Measurements from ENCODE around the gene MYO15A.

The MYO15A gene

DNA sequence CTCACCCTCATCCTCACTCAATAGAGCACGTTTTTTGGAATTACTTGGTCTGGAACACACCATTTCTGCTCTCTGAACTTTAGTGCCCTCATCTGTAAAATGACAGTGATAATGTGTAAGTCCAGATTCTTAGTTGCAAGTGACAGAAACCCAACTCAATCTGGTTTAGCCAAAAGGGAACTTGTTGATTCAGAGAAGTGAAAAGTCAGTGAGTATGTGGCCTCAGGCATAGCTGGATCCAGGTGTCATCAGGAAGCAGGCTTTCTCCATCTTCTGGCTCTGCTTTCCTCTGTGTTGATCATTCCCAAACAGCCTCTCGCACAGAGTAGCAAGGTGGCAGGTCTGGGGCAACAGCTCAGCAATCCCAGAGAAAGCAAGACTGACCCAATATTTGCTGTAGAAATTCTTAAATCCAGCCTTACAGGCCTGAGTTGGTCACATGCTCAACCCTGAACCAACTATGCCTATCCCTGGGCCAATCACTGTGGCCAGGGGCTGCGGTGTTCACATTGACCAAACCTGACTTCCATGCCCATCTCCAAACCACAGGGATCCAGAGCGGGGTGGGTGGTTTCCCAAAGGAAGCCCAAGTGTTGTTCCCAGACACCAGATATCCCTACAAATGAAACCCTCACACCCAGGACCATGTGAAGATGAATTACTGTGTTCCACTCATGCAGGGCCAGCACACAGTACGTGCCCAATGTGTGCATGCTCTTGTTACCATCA is 51.7 kb downstream of the MYO15A start:
- no peak for DNase-seq

DNA sequence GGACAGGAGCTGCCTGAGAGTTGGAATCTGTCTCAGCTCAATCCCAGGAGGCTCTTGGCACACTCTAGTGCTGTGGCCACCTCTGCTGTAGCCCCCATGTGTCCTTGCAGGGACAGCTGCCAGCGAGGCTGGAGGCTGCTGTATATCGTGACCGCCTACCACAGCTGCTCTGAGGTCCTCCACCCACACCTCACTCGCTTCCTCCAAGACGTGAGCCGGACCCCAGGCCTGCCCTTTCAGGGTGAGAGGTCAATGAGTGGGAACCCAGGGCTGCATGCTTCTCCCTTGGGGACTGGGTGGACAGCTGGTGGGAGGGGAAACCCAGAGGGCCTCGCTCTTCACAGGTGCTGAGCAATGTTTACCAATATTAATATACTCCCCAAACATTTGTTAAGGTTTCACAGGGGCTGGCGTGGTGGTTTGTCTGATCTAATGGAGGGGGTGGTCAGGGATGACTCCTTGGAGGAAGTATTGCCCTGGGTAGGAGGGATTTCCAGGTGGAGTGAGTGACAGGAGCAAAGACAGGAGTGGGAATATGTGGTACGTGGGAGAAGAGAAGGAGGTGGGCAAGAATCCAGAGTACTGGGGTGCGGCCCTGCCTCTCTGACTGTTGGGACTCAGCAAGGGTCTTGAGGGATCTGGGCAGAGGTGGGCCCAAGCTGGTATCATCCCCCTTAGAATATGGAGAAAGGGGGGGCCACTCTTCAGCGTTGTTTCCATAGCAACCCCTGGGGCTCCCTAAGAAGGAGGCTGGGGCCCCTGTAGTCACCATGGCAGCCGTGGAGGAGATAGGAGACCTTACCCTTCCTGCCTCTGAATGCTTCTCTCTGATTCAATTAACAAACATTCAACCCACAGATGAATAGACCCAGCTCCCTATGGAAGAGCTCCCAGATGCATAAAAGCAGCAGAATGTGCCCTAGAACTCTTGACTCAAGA is 52.9 kb downstream of the MYO15A start:
- DNase-seq: no peak

DNA sequence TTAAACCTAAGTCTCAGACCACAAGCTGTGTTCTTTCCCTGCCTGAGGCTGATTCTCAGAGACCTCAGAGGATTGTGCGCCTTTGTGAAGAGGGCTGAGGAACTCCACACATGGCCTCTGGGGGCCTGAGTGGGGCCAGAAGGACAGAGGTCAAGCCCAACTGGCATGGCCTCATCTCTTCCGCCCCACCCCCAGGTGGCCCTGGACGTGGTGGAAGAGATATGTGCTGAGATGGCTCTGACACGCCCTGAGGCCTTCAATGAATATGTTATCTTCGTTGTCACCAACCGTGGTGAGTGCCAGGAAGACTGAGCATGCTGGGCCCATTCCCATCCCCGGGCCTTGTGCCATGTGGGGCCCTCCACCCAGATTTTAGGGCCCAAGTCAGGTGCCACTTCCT is 55.0 kb downstream of the MYO15A start:
- DNase-seq: no peak

DNA sequence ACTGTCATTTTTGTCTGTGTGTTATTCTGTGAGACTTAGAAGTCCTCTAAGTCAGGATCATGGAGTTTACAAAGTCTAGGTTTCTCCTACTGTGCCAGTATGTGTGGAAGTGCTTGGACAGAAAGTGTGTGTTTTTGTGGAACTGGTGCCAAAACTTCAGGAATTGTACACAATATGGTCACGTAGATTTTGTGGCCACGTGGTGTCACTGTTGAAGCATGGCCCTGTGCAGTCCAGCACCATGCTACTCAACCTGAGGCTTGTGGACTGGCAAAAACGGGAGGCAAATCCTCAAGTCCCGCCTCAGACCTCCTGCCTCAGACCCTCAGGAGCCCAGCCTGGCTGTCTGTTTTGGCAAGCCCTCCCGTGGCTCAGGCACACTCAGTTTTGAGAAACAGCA is 58.3 kb downstream of the MYO15A start:
- DNase-seq: no peak

DNA sequence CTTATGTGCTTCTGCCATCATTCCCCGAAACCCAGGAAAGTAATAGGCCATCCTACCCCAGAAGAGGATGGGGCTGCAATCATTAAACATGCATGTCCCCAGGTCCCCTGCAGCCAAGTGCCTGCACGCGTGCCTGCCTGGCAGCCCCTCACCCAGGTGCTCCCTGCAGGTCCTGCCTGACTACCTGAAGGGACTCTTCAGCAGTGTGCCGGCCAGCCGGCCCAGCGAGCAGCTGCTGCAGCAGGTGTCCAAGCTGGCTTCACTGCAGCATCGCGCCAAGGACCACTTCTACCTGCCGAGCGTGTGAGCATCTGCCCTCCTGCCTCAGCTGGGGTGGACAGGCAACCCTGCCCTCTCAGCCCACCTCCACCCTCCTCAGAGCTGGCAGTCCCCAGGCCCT is 58.9 kb downstream of the MYO15A start:
- DNase-seq: peak in 2 of 3 experiments; percentile 1 to 35

DNA sequence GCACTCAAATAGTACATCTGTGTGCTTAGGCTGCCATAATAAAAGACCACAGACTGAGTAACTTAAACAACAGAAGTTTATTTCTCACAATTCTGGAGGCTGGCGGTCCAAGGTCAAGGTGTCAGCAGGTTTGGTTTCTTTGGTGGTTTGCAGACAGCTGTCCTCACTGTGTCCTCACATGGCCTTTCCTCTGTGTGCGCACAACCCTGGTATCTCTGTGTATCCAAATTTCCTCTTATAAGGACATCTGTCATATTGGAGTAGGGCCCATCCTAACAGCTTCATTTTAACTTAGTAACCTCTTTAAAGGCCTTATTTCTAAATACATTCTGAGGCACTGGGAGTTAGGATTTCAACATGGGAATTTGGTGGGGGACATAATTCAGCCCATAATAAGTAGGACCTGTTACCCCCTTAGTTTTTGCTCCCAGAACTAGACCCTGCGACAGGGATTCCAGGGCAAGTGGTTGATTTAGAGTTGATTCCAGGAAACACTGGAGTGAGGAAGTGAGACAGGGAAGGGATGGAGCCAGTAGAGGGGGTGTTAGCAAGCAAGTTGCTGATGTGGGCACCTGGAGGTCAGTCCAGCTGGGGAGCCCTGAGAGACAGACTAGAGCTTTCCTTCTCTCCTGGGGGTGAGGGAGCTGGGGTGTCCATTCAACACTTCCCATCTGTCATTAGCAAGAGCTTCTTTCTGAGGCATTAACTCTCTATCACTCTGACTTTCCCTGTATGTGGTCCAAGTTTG is 64.1 kb downstream of the MYO15A start:
- no peak for DNase-seq

DNA sequence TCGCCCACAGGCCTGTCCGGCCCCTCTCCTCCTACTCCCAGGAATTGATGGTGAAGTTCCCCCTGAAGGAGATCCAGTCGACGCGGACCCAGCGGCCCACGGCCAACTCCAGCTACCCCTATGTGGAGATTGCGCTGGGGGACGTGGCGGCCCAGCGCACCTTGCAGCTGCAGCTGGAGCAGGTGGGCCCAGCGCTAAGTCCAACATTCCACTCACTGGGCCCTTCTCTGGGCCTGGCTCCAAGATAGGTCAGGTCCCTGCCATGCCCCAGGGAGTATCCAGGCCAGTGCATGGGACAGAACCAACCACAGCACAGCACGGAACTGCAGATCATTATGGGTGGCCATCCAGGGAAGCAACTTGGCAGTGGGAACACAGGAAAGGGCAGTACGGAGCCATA is 65.2 kb downstream of the MYO15A start:
- DNase-seq: no peak

DNA sequence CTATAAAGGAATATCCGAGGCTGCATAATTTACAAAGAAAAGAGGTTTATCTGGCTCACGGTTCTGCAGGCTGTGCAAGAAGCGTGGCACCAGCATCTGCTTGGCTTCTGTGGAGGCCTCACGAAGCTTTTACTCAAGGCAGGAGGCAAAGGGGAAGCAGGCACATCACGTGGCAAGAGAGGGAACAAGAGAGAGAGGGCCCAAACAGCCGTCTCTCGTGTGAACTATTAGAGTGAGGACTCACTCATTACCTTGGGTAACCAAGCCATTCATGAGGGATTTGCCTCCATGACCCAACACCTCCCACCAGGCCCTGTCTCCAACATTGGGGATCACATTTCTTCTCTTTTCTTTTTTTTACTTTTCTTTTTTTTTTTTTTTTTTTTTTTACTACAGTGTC is 67.6 kb downstream of the MYO15A start:
- DNase-seq: no peak

DNA sequence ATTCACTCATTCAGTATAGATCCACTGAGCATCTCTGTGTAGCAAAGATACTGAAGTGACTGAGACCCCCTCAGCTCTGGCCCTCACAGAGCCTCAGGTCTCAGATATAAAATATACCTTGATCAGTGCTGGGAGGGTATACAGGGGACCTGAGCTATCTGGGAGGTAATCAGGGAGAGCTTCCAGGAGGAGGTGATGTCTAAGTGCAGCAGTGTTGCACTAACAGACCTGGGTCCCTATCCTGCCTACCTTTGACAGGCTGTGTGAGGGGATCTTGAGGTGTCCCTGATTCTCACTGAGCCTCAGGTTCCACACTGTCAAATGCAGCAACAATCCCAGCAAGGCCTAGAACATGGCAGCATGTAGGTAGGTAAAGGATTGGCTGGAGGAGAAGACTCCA is 68.6 kb downstream of the MYO15A start:
- no peak for DNase-seq

DNA sequence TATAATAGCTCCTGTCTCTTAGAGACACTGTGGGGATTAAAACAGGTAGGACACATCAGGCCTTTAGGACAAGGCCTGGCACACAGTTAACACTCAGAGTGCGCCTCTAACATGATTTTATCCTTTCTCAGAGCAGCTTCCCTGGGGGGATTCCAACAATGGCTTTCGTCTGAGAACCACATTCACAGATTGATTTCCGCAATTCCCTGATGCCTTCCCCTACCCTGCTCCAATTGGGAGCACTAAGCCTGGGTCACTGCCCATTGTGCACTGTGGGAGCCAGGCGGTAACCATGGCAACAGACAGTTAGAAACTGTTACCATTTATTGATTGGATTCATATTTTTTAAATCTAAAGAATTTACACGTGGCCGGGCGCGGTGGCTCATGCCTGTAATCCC is 69.2 kb downstream of the MYO15A start:
- DNase-seq: no peak

DNA sequence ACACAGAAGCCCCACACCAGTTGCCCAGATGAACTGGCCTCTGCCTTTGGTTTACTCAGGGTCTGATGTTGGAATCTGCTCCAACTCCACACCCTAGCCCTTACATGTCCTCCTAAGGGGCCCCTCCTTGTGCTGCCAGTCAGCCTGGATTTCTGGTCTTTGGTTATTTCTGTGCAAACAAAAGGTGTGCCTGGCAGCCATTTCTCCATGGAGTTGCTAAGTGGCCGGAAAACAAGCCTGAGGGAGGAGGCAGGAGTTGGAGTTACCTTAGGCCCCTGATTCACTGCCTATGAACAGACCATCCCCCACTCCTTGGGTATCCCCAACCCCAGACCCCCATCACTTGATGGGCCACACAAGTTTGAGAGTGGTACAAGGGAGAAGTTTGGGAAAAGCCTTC is 70.6 kb downstream of the MYO15A start:
- DNase-seq: no peak

DNA sequence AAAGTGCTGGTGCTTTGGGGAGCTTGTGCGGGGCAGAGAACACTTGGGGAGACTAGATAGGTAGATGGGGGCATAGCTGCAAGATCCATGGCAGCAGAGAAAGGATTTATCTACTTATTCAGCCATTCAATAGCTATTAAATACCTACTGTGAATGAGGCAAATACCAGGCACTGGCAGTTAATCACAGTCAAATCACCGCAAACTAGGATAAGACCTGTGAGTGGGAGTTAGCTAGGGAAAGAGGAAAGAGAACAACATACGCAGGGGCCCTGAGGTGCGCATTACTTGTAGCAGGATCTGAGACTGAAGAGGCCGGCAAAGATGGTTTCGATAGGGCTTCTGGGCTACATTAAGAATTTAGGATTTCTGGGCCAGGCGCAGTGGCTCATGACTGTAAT is 71.2 kb downstream of the MYO15A start:
- no peak for DNase-seq

DNA sequence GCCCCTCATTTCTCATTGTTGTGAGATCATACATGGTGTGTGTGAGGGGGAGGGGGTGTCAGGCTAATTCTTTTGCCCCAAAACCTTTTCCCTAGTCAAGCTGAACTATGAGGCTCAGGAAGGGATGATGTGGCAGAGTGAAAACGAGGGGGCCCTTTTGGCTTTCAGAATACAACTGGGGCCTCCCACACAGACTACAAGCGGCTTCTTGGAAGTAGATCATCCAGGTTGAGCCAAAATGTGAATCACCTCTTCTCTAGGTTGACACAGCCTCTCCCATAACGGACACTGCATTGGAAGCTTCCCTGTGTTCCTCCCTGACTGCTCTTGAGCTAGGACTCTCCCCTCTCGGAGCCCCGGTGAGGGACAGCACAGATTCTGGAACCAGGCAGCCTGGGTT is 72.8 kb downstream of the MYO15A start:
- DNase-seq: no peak

DNA sequence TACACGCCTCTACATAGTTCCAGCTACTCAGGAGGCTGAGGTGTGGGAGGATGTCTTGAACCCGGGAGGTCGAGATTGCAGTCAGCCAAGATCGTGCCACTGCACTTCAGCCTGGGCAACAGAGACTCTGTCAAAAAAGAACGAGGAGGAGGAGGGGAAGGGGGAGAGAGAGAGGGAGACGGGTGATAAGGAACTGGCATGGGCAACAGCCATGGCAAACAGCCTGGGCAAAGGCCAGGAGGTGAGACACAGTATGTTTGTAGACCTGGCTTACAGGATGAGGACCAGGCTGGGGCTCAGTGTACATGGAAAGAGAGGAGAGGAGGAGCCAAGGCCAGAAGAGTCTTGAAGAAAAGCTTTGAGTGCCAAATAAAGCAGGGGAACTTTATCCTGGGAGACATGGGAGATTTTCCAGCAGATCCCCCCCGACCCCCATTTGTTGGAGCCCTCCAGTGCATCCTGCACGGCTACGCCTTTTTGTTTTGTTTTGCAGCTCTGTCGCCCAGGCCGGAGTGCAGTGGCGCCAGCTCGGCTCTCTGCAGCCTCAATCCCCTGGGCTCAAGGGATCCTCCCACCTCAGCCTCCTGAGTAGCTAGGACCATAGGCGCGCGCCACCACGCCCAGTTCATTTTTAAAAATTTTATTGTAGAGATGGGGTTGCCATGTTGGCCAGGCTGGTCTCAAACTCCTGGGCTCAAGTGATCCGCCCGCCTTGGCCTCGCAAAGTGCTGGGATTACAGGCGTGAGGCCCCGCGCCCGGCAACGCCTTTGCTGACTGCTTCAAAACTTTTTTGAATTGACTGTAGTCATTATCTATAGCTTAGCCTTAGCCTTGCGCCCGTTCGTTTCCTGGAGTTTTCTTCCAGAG is 73.8 kb downstream of the MYO15A start:
- DNase-seq: peak in 1 of 3 experiments; percentile 38

DNA sequence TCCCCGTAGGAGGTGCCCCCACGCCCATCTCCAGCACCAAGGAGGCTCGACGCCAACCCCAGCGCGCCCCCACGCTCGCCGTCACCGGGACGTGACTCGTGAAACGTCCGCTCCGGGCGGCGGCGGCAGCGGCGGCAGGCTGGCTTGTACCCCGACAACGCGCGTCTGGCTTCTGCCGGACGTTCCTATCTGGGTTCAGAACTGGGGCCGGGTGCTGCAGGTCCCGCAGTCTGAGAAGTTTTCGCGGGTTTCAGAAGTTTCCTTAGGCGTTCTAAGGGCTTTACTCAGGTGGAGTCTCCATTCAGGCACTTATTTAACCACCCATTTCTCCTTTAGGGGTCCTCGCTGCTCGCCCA is 74.4 kb downstream of the MYO15A start:
- DNase-seq: peak in 2 of 3 experiments; percentile 90 to 94

DNA sequence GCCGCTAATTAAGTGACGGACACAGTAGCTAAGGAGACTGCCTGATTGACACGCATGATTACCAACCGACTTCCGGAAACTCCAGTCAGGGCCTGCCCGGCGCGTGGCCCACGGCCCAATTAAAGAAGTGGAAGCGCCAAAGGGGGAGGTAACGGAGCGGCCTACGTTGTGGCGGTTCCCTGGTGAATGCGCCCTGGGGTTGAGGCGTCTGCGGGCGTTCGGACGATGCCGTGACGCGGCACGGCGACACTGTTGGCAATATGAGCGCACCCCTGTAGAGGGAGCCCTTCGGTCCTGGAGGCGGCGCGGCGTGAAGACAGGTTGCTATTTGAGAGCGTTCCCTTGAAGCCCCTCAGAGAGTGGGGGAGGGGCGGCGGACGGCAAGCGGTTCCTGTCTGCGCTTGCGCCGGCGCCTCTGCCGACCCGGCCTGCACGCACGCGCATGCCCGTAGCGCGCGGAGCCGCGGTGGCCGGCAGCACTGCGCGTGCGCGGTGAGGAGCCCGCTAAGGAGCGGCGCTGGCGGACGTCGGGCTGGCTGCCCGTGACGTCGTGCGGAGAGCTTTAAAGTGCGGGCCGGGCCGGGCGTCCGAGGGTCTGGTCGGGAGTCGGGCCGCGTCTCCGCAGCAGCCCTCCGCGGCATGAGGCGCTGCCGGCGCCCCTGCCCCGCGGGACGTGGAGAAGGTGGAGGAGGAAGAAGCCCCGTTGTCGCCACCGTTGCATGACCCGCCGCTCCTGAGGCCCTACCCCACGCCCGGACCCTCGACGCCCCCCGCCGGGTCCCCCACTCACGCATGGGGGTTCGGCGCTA is 75.0 kb downstream of the MYO15A start, which contains the start of gene ALKBH5:
Gene ALKBH5 (plus strand): TSS at position 495 of the 809 bp plus-strand sequence. CDS start 416 bp downstream, outside the sequence.
- DNase-seq: peak; percentile 94 to 98 (median 94)

DNA sequence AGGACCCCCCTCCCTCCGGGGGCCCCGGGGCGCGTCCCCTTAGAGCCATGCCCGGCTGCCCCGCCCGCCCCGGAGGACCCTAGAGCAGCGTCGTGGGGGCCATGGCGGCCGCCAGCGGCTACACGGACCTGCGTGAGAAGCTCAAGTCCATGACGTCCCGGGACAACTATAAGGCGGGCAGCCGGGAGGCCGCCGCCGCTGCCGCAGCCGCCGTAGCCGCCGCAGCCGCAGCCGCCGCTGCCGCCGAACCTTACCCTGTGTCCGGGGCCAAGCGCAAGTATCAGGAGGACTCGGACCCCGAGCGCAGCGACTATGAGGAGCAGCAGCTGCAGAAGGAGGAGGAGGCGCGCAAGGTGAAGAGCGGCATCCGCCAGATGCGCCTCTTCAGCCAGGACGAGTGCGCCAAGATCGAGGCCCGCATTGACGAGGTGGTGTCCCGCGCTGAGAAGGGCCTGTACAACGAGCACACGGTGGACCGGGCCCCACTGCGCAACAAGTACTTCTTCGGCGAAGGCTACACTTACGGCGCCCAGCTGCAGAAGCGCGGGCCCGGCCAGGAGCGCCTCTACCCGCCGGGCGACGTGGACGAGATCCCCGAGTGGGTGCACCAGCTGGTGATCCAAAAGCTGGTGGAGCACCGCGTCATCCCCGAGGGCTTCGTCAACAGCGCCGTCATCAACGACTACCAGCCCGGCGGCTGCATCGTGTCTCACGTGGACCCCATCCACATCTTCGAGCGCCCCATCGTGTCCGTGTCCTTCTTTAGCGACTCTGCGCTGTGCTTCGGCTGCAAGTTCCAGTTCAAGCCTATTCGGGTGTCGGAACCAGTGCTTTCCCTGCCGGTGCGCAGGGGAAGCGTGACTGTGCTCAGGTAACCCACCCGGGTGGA is 75.8 kb downstream of the MYO15A start:
- peak; percentile 16 to 46 (median 35) for DNase-seq

DNA sequence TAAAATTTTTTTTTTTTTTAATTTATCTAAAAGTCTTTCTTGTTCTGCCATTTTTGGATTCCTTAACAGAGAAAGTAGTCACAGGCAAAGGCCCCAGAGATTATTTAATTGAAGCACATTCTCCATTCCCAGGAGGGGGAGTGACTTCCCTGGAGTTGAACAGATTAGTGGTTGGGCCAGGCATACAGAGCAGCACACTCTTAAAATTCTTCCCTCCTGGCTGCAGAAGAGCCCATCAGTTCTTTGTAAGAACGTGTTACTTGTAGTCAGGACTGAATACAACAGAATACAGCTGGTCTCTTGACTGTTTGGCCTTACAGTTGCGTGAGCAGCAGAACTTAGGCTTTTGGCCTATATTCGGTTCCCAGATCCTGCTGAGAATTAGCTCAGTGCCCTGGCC is 76.8 kb downstream of the MYO15A start:
- no peak for DNase-seq

DNA sequence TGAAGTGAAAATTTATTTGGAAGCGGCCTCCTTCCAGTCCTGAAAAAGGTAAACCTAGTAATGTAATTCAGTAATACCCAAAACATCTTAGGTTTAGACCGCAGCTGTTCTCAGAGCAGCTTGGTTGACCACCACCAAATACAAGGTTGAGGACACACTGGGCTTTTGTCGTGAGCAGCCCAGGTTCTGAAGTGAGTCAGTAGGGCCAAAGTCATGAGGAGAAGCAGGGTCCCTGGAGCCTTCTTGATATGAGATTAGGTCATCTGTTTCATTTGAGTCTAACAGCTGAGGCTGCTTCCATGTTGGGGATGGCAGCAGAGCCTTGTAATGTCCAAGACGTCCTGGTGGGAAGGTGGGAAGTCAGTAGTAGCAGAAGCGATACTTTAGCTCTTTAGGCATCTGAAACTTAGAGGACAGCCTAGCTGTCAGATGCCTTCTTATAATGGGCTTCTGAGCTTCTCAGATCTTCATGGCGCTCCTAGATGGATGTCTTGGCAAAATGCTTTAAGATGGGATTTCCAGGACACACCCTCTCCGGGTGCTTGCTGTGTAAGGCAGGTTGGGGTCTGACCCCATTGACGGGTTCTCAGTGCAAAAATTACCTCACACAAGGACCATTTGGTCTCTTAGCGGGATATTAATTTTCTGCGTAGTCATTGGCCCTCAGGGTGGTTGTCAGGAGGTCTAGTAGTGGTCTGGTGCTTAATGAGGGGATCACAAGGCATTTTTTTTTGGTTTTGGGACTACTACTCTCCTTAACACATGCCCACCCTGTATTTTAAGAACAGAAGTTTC is 77.5 kb downstream of the MYO15A start:
- no peak for DNase-seq

DNA sequence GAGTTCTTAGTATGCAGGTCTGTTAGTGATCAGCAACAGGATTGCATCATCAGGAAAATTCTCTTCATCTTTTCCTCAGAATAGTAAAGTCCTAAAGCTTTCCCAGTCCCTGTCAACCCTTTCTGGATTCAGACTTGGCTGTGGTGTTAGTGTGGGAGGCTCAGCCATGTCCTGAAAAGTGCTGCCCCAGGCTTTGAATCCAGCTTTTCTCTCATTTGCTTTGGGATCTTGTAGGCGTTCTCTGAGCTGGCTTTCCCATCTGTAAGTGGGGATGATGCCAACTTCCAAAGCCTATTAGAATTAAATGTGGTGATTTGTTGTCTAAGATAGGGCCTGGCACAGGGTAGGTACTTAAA is 78.0 kb downstream of the MYO15A start:
- DNase-seq: no peak

Data from NCI-H1417 (cell line).